K562 (cell line): ENCODE measurements around the gene SND1. TPM values are rescaled to one million over a fixed set of nuclear protein-coding genes. Genes with fewer than 3 reads are reported as not detected.

Experiments
- ATAC-seq: fragments of 200-7000 bp; cut with Tn5 transposase; 3 replicates; pipeline ENCODE4 v1.9.1; 2020; ENCODE audit warnings: moderate library complexity
- BruUV-seq: library from RNA; stranded (reverse); fragments of 400-500 nt; replicated peaks from 2 replicates; lab custom pipeline; 2021; lab: Mats Ljungman, UMichigan
- CTCF ChIA-PET: fragments of 300-600 bp; formaldehyde crosslinking; extraction: SDS; loops from one replicate; lab custom pipeline; 2021; ENCODE audit warnings: low intra/inter-chr PET ratio; lab: Yijun Ruan, JAX
- POLR2A ChIA-PET: fragments of 300-600, 350-650 bp; sonication (Branson Sonifier 250); formaldehyde crosslinking; extraction: SDS; loops from one replicate; lab custom pipeline; 2021; ENCODE audit warnings: antibody characterized with exemption, inconsistent platforms; lab: Yijun Ruan, JAX
- DNase-seq, 4 experiments: peaks; one replicate each; pipeline versions ENCODE4 v3.0.0 to v3.0.0-alpha.2; 2011 to 2018; ENCODE audit warnings: low spot score in 3 of 4, mixed read lengths in 3 of 4; ENCODE audit errors: extremely low read depth in 1 of 4
- FAIRE-seq: peaks from 2 replicates; lab custom pipeline; 2011; peaks lifted over from hg19 to GRCh38; lab: Jason Lieb, UNC
- H2AFZ ChIP-seq: 2 replicates; pipeline ENCODE4 v1.6.0; 2011; ENCODE audit warnings: low read depth, low read length, control low read depth, inconsistent platforms
- H3K27ac ChIP-seq: fragments of 200-600 bp; 3 replicates; pipeline ENCODE4 v1.8.0; 2011; ENCODE audit warnings: low read depth, mild to moderate bottlenecking, control low read depth, inconsistent platforms, low read length, moderate library complexity, mixed read lengths; ENCODE audit errors: extremely low read depth
- H3K27me3 ChIP-seq, 2 experiments: fragments of 300-600 bp in 1 of 2; 2 replicates in 1 of 2; 3 replicates in 1 of 2; pipeline versions ENCODE4 v1.6.0 to v1.8.0; 2011; ENCODE audit warnings: inconsistent platforms in 2 of 2, low read length in 2 of 2, mild to moderate bottlenecking in 1 of 2, mixed read lengths in 1 of 2, moderate library complexity in 1 of 2; ENCODE audit not compliant: control insufficient read depth in 2 of 2, insufficient read depth in 2 of 2
- H3K36me3 ChIP-seq: fragments of 300-600 bp; 3 replicates; pipeline ENCODE4 v1.8.0; 2011; ENCODE audit warnings: mild to moderate bottlenecking, low read length, inconsistent platforms; ENCODE audit not compliant: control insufficient read depth, insufficient read depth
- H3K4me1 ChIP-seq, 2 experiments: fragments of 200-600 bp in 1 of 2; replicated peaks in 1 of 2; 2 replicates in 1 of 2; 3 replicates in 1 of 2; pipeline versions ENCODE4 v1.5.1 to v1.8.0; 2011; ENCODE audit warnings: inconsistent platforms in 2 of 2, low read length in 2 of 2, mild to moderate bottlenecking in 1 of 2, mixed read lengths in 1 of 2, moderate library complexity in 1 of 2; ENCODE audit not compliant: control insufficient read depth in 2 of 2, insufficient read depth in 2 of 2
- H3K4me2 ChIP-seq: 2 replicates; pipeline ENCODE4 v1.6.1; 2011; ENCODE audit warnings: low read length, control low read depth, inconsistent platforms, mixed read lengths; ENCODE audit not compliant: insufficient read depth
- H3K4me3 ChIP-seq: fragments of 200-600 bp; sonication (generic), shearing (Covaris generic); 2 replicates; pipeline ENCODE4 v1.5.1; 2016; ENCODE audit warnings: control low read depth, inconsistent platforms
- H3K79me2 ChIP-seq: fragments of 200-600 bp; 3 replicates; pipeline ENCODE4 v1.8.0; 2011; ENCODE audit warnings: low read length, inconsistent platforms; ENCODE audit not compliant: control insufficient read depth, insufficient read depth
- H3K9ac ChIP-seq, 2 experiments: 2 replicates each; pipeline versions ENCODE4 v1.6.0 to v1.6.1; 2011; ENCODE audit warnings: low read depth in 2 of 2, low read length in 2 of 2, control low read depth in 1 of 2, inconsistent platforms in 1 of 2, mild to moderate bottlenecking in 1 of 2, mixed read lengths in 1 of 2; ENCODE audit not compliant: insufficient read depth in 1 of 2
- H3K9me1 ChIP-seq: one replicate; pipeline ENCODE4 v1.6.0; 2011; ENCODE audit warnings: inconsistent platforms, mild to moderate bottlenecking, low read length, moderate library complexity; ENCODE audit not compliant: control insufficient read depth, insufficient read depth
- H3K9me3 ChIP-seq: replicated peaks from 2 replicates; pipeline ENCODE4 v1.5.1; 2011; ENCODE audit warnings: low read depth, low read length, inconsistent platforms; ENCODE audit not compliant: control insufficient read depth, insufficient read depth
- H4K20me1 ChIP-seq: replicated peaks from 2 replicates; pipeline ENCODE4 v1.6.1; 2011; ENCODE audit warnings: low read length, inconsistent platforms, mixed read lengths; ENCODE audit not compliant: control insufficient read depth, insufficient read depth
- CTCF ChIP-seq, 3 experiments: IDR thresholded peaks in 2 of 3; conservative IDR thresholded peaks in 1 of 3; 2 replicates each; pipeline ENCODE4 v1.5.1; 2011 to 2012; ENCODE audit warnings: low read length in 3 of 3, mild to moderate bottlenecking in 3 of 3, control low read depth in 2 of 3, improper control_type of control experiment in 1 of 3, inconsistent platforms in 1 of 3, low read depth in 1 of 3, mixed read lengths in 1 of 3, moderate library complexity in 1 of 3; ENCODE audit not compliant: insufficient read depth in 2 of 3
- E2F8 ChIP-seq: fragments of 450-650 bp; IDR thresholded peaks from 2 replicates; pipeline ENCODE4 v1.7.1; 2018; ENCODE audit warnings: mild to moderate bottlenecking, low read depth; ENCODE audit not compliant: partially characterized antibody
- NRF1 ChIP-seq, 2 experiments: fragments of 450-650 bp; IDR thresholded peaks in 1 of 2; conservative IDR thresholded peaks in 1 of 2; 2 replicates each; pipeline ENCODE4 v1.6.1; 2014; ENCODE audit warnings: mild to moderate bottlenecking in 2 of 2
- SMAD3 ChIP-seq: fragments of 450-650 bp; formaldehyde crosslinking; conservative IDR thresholded peaks from 2 replicates; pipeline ENCODE4 v1.4.0; 2020; ENCODE audit warnings: mild to moderate bottlenecking
- SPI1 ChIP-seq: IDR thresholded peaks from 2 replicates; pipeline ENCODE4 v1.6.1; 2011; ENCODE audit warnings: low read depth, low read length, control low read depth, borderline replicate concordance
- SRSF7 ChIP-seq: fragments of 200-400 bp; formaldehyde crosslinking; optimal IDR thresholded peaks from 2 replicates; pipeline ENCODE3; 2017; ENCODE audit warnings: mild to moderate bottlenecking, low read depth, low read length
- ZBTB43 ChIP-seq: sonication (generic); formaldehyde crosslinking; IDR thresholded peaks from 2 replicates; pipeline ENCODE4 v1.8.0; 2023; ENCODE audit warnings: mild to moderate bottlenecking, missing genetic modification reagents
- ZNF830 ChIP-seq: fragments of 250-450 bp; sonication (Bioruptor Pico); IDR thresholded peaks from 2 replicates; pipeline ENCODE4 v1.5.0; 2021; ENCODE audit warnings: mild to moderate bottlenecking
- WGBS: fragments of 100-300 bp; shearing (Covaris generic); methylation state at CpG from one replicate; pipeline ENCODE4 v1.1.6; 2016; ENCODE audit warnings: low coverage, mixed read lengths; ENCODE audit not compliant: insufficient coverage; ENCODE audit errors: missing lambda C conversion rate; 5-methylcytosine and 5-hydroxymethylcytosine counted together
- in situ Hi-C: fragments of 300-500 bp; cut with MboI; formaldehyde crosslinking; loops from 4 replicates; pipeline ENCODE4 v1.15.0; 2018; ENCODE audit warnings: inconsistent platforms, mixed read lengths
- intact Hi-C: fragments of 100-400 bp; cut with micrococcal nuclease; formaldehyde crosslinking; loops from 2 replicates; pipeline ENCODE4 v1.14.2; 2022
- polyA plus RNA-seq, 8 experiments: library from polyadenylated mRNA; depleted of rRNA in 4 of 8; stranded (reverse) in 5 of 8; unstranded in 3 of 8; fragments of >200 nt; fragmentation: Nextera tagmentation in 2 of 8; fragmentation: Illumina TruSeq in 1 of 8; extraction: Ambion mirVana in 2 of 8; extraction: Trizol in 1 of 8; gene quantifications; 2 replicates each; pipeline versions ENCODE4 v1.2.1 to v1.2.3, GENCODE V29; 2011 to 2014; ENCODE audit warnings: inconsistent platforms in 1 of 8, missing spikeins in 1 of 8
- total RNA-seq, 7 experiments: library from RNA; depleted of rRNA in 6 of 7; stranded (reverse); fragments of >200 nt in 6 of 7; fragmentation: Illumina TruSeq in 2 of 7; extraction: Trizol in 2 of 7; gene quantifications; 2 replicates each; pipeline versions ENCODE4 v1.2.1 to v1.2.3, GENCODE V29; 2011 to 2021; ENCODE audit warnings: low replicate concordance in 1 of 7

The SND1 gene
- total and polyA plus RNA-seq, 9 of the 15 experiments (the other 6 are each of a cell fraction or from before 2014, with no cell fraction given) = 46.5 to 307 (median 191) TPM

GRCh38 chr7:127876393-127876792, 224.4 kb downstream of the SND1 start:
- Histone ChIP-seq H3K79me2 (peaks cover 45% of the 10 kb centered on the region), H3K4me3 (no peak overlapping the region), H3K27me3 (no peaks in the 10 kb centered on the region), H3K4me1 (peaks cover 2 to 23% of the 10 kb centered on the region in 2 experiments; a peak in 3 of 5 replicates), H3K9me3 (no peaks in the 10 kb centered on the region), H4K20me1 (peaks cover 7% of the 10 kb centered on the region; the same call in 1 of the 2 replicates), H3K9me1 (peaks cover 3% of the 10 kb centered on the region), H3K27ac (no peak overlapping the region), H2AFZ (no peak overlapping the region), H3K9ac (no peak overlapping the region), H3K36me3 (peaks cover 24% of the 10 kb centered on the region), H3K4me2 (no peak overlapping the region)
- intact Hi-C loops = no loop called here
- in situ Hi-C loops = no loop called here
- WGBS = 48% methylated on average over 1 of the region's 1 CpG
- ATAC-seq (no peak), DNase-seq (no peak), FAIRE-seq (no peak)
- no TSS peak for BruUV-seq
- CTCF ChIA-PET = no interaction called here
- POLR2A ChIA-PET = interaction anchor here (1.0 to 3.1 kb wide), 2 partner anchors 16 to 20 kb away, joined by 3 to 13 read pairs; no protein-coding TSS in a partner anchor
- TF ChIP-seq E2F8 (no peak), ZNF830 (CRISPR knock-in tag) (no peak), SRSF7 (no peak), ZBTB43 (CRISPR knock-in tag) (no peak), SPI1 (no peak), SMAD3 (CRISPR knock-in tag) (no peak), CTCF (IDR thresholded peaks at IDR 0.05 in 2 of 3, conservative IDR thresholded peaks at IDR 0.05 in 1 of 3; ENCODE audit: insufficient read depth in 2 of 3, low read depth in 1 of 3, low read length in 3 of 3) (no peak), NRF1 (conservative IDR thresholded peaks at IDR 0.05 in 1 of 2, IDR thresholded peaks at IDR 0.05 in 1 of 2) (no peak)
